Gastroesophageal sphincter (tissue), 4 donors: ENCODE results near the gene ADAMTS3. TPM values are rescaled to one million over a fixed set of nuclear protein-coding genes. Genes with fewer than 3 reads are reported as not detected.

Experiments
- ATAC-seq: fragments of 150-250 bp; one replicate; pipeline ENCODE4 v1.9.1; 2016; ENCODE audit warnings: mild to moderate bottlenecking, moderate library complexity
- H3K27ac ChIP-seq, 4 donors: fragments of 200-600 bp; sonication (generic) in 3 of 4; 1 replicate in 3 of 4; 2 replicates in 1 of 4; pipeline ENCODE4 v1.5.1; 2016 to 2019
- H3K27me3 ChIP-seq: fragments of 200-600 bp; sonication (generic); one replicate; pipeline ENCODE4 v1.5.1; 2019
- H3K36me3 ChIP-seq, 2 donors: fragments of 200-600 bp; sonication (generic); one replicate each; pipeline ENCODE4 v1.5.1; 2019; ENCODE audit warnings: control low read depth in 1 of 2
- H3K4me1 ChIP-seq, 3 donors: fragments of 200-600 bp; sonication (generic); 1 replicate in 2 of 3; 2 replicates in 1 of 3; pipeline ENCODE4 v1.5.1; 2016 to 2019; ENCODE audit warnings: control low read depth in 2 of 3
- H3K4me3 ChIP-seq, 2 donors: fragments of 200-600 bp; sonication (generic); one replicate each; pipeline ENCODE4 v1.5.1; 2019; ENCODE audit warnings: mild to moderate bottlenecking in 1 of 2, moderate library complexity in 1 of 2
- H3K9me3 ChIP-seq, 3 donors: fragments of 200-600 bp; sonication (generic); one replicate each; pipeline ENCODE4 v1.5.1; 2017 to 2019; ENCODE audit warnings: control low read depth in 2 of 3
- EP300 ChIP-seq: sonication (generic); formaldehyde crosslinking; IDR thresholded peaks from one replicate; pipeline ENCODE4 v1.6.1; 2017; ENCODE audit warnings: antibody characterized with exemption, mild to moderate bottlenecking
- POLR2A ChIP-seq, 2 donors: fragments of 450-650 bp; IDR thresholded peaks; one replicate each; pipeline ENCODE4 v1.6.1; 2017; ENCODE audit warnings: antibody characterized with exemption in 2 of 2, mild to moderate bottlenecking in 2 of 2, moderate library complexity in 1 of 2
- POLR2AphosphoS5 ChIP-seq: sonication (generic); formaldehyde crosslinking; IDR thresholded peaks from one replicate; pipeline ENCODE4 v1.6.1; 2017; ENCODE audit warnings: antibody characterized with exemption
- WGBS, 2 donors: methylation state at CpG; one replicate each; pipeline ENCODE4 v1.1.5; 2018; ENCODE audit warnings: low coverage in 1 of 2; 5-methylcytosine and 5-hydroxymethylcytosine counted together
- total RNA-seq, 4 donors: library from RNA; depleted of rRNA; stranded (reverse); fragments of >200 nt; gene quantifications; one replicate each; pipeline ENCODE4 v1.1.0, GENCODE V29; 2016
- TF ChIP-seq, protein P1 (sequence below), 4 experiments: fragments of 200-600 bp in 2 of 4; fragments of 450-650 bp in 2 of 4; sonication (generic) in 1 of 4; IDR thresholded peaks; one replicate each; pipeline ENCODE4 v1.5.1; 2017 to 2019; ENCODE audit warnings: antibody characterized with exemption in 4 of 4, mild to moderate bottlenecking in 2 of 4, moderate library complexity in 2 of 4

The ADAMTS3 gene
- total RNA-seq, 4 donors from 2014 or later, result 0.31 to 3.0 (median 1.1) TPM

DNA sequence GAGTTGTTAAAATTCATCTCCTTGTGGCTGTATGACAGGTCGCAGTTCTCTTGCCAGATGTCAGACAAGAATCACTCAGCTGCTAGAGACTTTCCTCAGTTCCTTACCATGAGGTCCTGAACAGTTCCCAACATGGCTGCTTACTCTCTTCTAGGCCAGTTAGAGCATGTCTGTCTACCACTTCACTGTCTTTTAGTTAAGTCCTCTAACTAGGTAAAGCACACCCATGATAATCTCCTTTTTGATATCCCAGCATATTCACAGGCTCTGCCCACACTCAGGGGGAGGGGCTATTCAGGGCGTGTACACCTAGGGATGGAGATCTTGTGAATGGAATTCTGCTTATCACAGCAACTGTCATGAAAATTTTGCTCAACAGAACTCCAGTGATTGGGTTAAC is 190.1 kb downstream of the ADAMTS3 start:
- no peaks in the 10 kb centered on the region for H3K27me3 ChIP-seq
- H3K36me3 ChIP-seq, result no peaks in the 10 kb centered on the region
- 82 to 88% methylated on average over 1 to 2 of the region's 2 CpGs for WGBS, 2 donors
- peaks cover 3 to 15% (median 7%) of the 10 kb centered on the region in 3 donors for H3K4me1 ChIP-seq
- no peak overlapping the region for H3K4me3 ChIP-seq
- ATAC-seq, result no peak
- TF ChIP-seq POLR2A (IDR thresholded peaks at IDR 0.05) (no peak), EP300 (no peak), POLR2AphosphoS5 (no peak)
- TF ChIP-seq, protein P1, sequence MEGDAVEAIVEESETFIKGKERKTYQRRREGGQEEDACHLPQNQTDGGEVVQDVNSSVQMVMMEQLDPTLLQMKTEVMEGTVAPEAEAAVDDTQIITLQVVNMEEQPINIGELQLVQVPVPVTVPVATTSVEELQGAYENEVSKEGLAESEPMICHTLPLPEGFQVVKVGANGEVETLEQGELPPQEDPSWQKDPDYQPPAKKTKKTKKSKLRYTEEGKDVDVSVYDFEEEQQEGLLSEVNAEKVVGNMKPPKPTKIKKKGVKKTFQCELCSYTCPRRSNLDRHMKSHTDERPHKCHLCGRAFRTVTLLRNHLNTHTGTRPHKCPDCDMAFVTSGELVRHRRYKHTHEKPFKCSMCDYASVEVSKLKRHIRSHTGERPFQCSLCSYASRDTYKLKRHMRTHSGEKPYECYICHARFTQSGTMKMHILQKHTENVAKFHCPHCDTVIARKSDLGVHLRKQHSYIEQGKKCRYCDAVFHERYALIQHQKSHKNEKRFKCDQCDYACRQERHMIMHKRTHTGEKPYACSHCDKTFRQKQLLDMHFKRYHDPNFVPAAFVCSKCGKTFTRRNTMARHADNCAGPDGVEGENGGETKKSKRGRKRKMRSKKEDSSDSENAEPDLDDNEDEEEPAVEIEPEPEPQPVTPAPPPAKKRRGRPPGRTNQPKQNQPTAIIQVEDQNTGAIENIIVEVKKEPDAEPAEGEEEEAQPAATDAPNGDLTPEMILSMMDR (IDR thresholded peaks at IDR 0.05), result no peak
- no peak overlapping the region for H3K27ac ChIP-seq
- no peaks in the 10 kb centered on the region for H3K9me3 ChIP-seq

DNA sequence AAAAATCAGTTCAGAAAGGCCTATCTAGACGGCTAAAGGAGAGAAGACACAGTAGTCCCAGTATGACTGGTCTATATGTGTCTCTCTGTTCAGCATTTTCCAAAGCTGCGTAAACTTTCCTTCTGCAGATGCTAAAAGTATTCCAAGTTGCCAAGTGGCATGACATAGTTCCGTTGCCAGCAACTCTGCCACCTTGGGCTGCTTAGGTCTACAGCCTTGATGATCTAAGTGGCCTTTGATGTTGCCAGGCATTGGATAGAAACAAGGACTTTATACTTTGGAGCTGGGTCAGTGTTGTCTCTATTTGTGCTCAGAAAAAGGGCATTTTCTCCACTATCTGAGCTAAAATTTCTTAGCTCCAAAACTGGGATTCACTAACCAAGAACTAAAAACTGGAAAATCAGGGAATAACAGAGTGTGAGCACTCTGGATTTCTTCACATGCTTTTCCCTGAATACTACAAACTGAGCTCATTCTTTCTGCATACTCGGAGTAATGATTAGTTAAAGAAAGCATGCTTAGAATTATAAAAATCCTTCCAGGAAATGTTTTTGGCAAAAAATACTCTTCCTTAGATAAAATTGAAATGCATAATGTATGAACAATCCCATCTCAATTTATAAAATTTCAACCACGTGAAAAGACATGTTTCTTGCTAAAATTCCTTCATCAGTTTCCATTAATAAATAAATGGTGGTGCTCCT is 191.4 kb downstream of the ADAMTS3 start:
- H3K4me1 ChIP-seq, result peaks cover 3 to 17% (median 7%) of the 10 kb centered on the region in 3 donors
- 52 to 71% methylated on average over 2 to 5 of the region's 5 CpGs for WGBS, 2 donors
- TF ChIP-seq EP300, result no peak
- TF ChIP-seq POLR2AphosphoS5, result no peak
- no peak for TF ChIP-seq POLR2A (IDR thresholded peaks at IDR 0.05)
- TF ChIP-seq, protein P1 (IDR thresholded peaks at IDR 0.05), result no peak
- H3K4me3 ChIP-seq, result no peak overlapping the region
- no peaks in the 10 kb centered on the region for H3K27me3 ChIP-seq
- ATAC-seq, result no peak
- H3K27ac ChIP-seq, result no peak overlapping the region
- H3K9me3 ChIP-seq, result no peaks in the 10 kb centered on the region
- no peaks in the 10 kb centered on the region for H3K36me3 ChIP-seq

DNA sequence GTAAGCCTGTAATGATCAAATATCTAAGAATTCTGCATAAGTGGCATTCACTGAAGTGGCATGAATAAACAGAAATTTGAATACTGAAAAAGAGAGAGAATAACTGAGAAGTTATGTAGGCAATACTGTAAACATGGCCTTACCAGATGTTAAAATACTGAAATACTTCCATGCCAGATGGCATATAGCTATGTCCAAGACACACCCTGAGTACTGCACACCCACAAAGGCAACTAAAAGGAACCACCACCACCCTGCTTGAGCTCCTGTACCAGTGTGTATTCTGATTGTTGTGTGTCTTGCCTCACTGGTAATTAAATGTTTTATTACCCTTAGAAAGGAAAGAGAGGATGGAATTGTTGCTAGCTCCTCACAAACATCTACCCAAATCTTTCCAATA is 192.1 kb downstream of the ADAMTS3 start:
- Histone ChIP-seq H3K9me3 (no peaks in the 10 kb centered on the region), H3K27me3 (no peaks in the 10 kb centered on the region), H3K4me3 (no peak overlapping the region), H3K36me3 (no peaks in the 10 kb centered on the region), H3K4me1 (peaks cover 3 to 17% (median 7%) of the 10 kb centered on the region in 3 donors), H3K27ac (no peak overlapping the region)
- ATAC-seq, result no peak
- TF ChIP-seq POLR2A (IDR thresholded peaks at IDR 0.05) (no peak), POLR2AphosphoS5 (no peak), EP300 (no peak)
- TF ChIP-seq, protein P1 (IDR thresholded peaks at IDR 0.05), result no peak

DNA sequence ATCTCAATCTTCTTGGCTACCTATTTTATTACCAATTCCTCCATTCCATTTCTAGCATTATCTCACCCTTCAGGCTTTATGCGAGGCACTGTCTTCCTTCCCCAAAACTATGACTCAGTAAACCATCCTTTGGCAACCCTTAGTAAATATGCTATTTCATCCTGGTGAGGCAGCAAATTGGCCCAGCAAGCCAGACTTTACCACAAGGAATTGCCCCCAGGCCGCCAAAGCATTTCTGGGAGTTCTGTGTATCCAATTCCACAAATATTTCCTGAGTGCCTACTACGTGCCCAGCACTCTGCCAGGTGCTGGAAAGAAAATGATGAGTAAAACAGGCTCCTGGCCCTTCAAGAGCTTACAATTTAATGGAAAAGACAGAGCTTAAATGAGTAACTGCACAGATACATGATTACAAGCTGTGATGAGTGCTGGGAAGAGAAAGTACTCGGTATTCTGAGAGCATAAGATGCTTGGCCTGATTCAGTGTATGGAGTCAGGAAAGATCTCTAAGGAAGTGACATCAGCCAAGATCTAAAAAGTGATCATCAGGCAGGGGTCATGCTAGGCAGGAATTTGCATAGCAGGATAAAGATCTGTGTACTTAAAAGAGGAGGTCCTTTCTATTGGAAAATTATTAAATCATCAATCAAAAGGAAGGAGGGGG is 193.8 kb downstream of the ADAMTS3 start:
- peaks cover 3 to 17% (median 7%) of the 10 kb centered on the region in 3 donors for H3K4me1 ChIP-seq
- no peak for ATAC-seq
- H3K27me3 ChIP-seq, result no peaks in the 10 kb centered on the region
- H3K36me3 ChIP-seq, result no peaks in the 10 kb centered on the region
- H3K27ac ChIP-seq, result peak overlapping the region in 2 of 4 donors; percentile 2 to 57
- 20 to 52% methylated on average over 3 to 4 of the region's 4 CpGs for WGBS, 2 donors
- no peak for TF ChIP-seq EP300
- TF ChIP-seq, protein P1 (IDR thresholded peaks at IDR 0.05), result no peak
- no peak for TF ChIP-seq POLR2AphosphoS5
- no peak for TF ChIP-seq POLR2A (IDR thresholded peaks at IDR 0.05)
- H3K9me3 ChIP-seq, result no peaks in the 10 kb centered on the region
- no peak overlapping the region for H3K4me3 ChIP-seq

DNA sequence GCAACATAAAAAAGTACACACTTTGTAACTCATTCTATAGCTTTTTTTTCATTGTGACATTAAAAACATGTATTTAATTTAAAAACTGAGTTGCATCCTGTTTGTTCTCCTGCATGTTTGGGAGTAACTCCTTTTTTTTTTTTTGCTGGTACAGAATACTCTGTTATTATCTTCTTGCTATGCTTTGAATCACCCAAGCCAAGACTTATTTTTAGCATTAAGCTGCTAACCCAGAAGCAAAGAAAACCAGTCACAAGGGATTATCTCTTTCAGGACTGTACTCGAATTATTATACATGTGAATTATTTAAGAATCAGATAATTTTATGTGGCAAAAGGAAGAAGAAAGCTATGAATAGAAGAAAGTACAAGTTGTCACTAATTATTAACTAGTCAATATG is 194.9 kb downstream of the ADAMTS3 start:
- peak overlapping the region in 2 of 4 donors; percentile 2 to 57 for H3K27ac ChIP-seq

More for the DNA sequence above, 194.9 kb downstream of the ADAMTS3 start:
- Histone ChIP-seq H3K4me3 (no peak overlapping the region), H3K27me3 (no peaks in the 10 kb centered on the region), H3K4me1 (peaks cover 3 to 17% (median 7%) of the 10 kb centered on the region in 3 donors), H3K9me3 (no peaks in the 10 kb centered on the region), H3K36me3 (no peaks in the 10 kb centered on the region)
- ATAC-seq, result no peak
- WGBS, 2 donors, result 24 to 25% methylated on average over 1 of the region's 1 CpG
- TF ChIP-seq EP300 (no peak), POLR2AphosphoS5 (no peak), POLR2A (IDR thresholded peaks at IDR 0.05) (no peak)
- TF ChIP-seq, protein P1 (IDR thresholded peaks at IDR 0.05), result no peak
